HG02588 (cell line): Measurements from ENCODE around the gene PROSER3.
"Not testable (repeated sequence)": the region's sequence is repeated elsewhere in the genome, so short reads cannot be mapped to it uniquely, and the experiment has no call there.

Source experiments
- ATAC-seq: cut with Tn5 transposase; IDR thresholded peaks from one replicate; pipeline ENCODE4 v1.9.1; 2021; ENCODE audit warnings: mild to moderate bottlenecking, moderate library complexity; ENCODE audit not compliant: unreplicated experiment

The PROSER3 gene

GRCh38 chr19:35789978-35790944 is 32.3 kb downstream of the PROSER3 start:
- ATAC-seq, result no peak

DNA sequence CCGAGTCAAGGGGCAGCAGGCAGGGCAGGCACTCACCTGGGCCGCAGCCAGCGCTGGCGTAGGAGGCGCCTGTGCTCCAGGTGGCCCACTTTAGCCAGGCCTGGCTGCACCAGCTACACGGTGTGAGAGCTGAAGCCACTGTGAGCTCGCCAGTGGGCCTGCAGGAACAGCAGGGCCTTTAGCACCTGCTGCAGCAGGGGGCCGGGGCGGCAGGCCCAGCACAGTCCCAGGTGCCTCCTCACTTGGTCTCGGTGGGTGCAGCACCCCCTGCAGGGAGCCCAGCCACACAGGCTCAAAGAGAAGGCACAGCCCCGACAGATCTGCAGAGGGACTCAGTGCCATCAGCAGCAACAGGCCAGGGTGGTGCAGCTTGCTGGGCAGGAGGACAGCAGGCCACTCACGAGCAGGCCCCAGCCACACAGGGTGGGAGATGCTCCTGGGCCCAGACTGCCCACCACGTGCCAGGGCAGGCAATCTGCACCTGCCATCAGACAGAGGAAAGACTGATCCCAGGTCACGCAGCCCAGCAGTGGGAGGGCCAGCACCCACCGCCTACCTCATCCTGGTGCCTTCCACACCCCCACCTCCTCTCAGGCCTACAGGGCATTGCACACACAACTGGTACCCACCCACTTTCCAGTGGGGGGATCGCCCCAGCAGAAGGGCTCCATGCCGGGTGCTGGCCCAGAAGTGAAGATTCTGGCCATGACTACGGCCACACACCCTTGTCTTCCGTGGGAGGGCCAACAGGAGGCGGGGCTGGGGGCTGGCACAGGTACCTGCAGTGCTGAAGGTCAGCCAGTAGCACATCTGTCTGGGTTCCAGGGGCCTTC is 33.2 kb downstream of the PROSER3 start:
- no peak for ATAC-seq

DNA sequence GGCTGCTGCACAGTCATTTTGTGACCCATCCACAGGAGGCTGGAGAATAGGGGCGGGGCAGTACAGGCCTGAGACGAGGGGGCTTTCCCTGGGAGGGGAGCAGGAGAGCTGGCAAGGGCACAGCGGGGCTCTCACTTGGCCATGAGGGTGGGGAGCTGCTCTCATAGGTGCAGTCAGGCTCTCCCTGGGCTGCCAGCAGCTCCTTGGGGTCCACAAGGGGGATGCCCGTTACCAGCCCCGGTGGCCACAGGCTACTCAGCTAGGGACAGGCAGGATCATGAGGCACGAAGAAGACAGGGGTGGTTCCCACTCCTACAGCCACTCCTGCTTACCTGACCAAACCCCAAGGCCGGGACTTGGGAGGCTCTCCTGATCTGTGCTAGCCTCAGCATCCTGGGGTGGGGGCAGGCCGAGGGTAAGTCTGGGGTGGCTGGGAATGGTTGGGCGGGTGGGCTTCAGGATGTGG is 33.9 kb downstream of the PROSER3 start:
- ATAC-seq, result no peak

DNA sequence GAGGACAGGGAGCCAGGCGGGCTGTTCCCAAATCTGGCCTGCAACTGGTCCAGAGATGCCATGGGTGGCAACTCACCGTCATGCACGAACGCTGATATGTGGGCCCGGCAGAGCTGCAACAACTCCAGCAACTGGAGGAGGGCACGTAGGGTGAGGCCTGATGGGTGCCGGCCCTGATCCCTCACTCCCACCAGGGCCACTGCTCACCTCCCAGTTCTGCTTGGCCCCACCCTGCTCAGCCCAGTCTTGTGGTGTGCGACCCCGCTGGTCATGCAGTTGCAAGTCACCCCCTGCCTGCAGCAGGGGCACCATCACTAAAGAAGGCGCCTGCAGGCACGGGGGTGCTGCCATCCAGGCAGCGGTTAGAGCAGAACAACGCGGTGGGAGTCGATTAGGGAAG is 34.3 kb downstream of the PROSER3 start:
- ATAC-seq, result no peak

- no peak for ATAC-seq
Observed at GRCh38 chr19:35792888-35793287, 34.9 kb downstream of the PROSER3 start.

- ATAC-seq, result no peak
Observed at GRCh38 chr19:35793381-35794165, 35.6 kb downstream of the PROSER3 start.

- ATAC-seq, result not testable (repeated sequence)
Observed at GRCh38 chr19:35795564-35795963, 37.6 kb downstream of the PROSER3 start.

DNA sequence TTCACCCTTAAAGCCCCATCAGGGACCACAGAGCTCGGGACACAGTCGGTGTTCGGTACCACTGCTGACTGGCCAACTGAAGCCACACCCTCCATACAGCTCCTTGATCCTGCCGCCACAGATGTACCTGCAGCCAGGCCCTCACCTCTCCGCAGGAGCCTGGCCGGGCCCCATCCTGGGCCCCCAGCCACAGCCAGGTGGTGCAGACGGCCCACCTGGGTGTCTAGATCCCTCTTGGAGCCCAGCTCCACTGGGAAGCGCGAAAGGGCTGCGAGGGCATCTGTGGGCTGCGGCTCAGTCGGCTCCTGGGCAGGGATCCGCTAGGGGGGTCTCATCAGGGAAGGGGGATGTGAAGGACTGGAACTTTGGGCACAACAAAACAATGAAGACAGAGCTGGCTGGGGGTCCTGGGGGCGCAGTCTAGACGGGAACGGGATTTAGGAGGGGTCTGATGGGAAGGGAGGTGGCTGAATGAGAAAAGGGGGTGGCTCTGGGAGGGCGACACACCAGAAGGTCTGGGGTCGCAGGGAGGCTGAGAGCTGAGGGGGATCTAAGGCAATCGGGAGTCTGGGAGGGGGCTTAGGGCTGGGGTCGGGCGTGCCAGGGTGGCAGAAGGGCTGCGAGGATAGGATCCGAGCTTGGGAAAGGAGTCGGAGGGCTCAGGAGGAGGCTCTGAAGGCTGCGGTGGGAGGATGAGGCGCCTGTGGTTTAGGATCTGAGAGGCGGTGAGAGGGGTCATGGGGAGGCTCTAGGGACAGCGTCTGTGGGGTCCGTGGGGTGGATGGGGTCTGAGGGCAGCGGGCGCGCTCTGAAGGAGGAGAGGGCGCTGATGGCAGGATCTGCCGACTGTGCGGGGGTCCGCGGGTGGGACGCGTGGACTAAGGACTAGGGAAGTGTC is 38.9 kb downstream of the PROSER3 start:
- ATAC-seq, result no peak

DNA sequence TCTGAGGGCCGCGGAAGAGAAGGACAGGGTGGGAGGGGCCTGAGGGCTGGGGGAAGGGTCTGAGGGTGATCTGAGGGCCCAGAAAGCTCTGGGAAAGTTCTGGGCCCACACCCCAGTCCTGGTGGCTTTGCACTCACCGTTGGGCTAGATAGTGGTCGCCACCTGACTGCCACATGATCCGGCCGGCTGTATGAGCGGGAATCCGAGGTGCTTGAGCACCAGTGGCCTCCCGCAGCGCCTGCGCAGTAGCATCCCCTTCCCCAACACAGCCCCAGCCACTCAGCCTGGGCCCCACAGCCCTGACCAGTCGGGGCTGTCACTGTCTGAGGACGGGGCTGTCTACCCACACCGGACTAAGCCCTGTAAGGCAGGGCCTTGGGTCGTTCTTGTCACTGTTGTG is 39.7 kb downstream of the PROSER3 start:
- no peak for ATAC-seq

GRCh38 chr19:35801828-35802227 is 43.9 kb downstream of the PROSER3 start:
- no peak for ATAC-seq

GRCh38 chr19:35805526-35806102 is 47.6 kb downstream of the PROSER3 start:
- no peak for ATAC-seq

DNA sequence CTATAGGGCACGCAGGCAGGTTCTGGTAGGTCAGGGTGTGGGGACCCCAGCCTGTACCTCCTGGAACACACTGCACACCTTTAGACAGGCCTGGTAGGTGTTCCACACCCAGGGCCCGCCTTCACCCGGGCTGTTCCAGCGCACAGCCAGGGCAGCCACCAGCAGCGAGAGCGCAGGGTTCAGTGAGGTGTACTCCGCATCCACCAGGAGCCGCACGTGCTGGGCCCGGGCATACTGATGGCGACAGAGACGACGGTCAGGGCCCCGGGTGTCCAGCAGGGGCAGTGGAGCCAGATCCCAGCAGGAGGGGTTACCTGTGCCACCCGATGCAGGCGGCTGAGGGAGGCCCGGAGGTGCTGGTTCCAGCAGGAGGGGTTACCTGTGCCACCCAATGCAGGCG is 48.6 kb downstream of the PROSER3 start:
- no peak for ATAC-seq

DNA sequence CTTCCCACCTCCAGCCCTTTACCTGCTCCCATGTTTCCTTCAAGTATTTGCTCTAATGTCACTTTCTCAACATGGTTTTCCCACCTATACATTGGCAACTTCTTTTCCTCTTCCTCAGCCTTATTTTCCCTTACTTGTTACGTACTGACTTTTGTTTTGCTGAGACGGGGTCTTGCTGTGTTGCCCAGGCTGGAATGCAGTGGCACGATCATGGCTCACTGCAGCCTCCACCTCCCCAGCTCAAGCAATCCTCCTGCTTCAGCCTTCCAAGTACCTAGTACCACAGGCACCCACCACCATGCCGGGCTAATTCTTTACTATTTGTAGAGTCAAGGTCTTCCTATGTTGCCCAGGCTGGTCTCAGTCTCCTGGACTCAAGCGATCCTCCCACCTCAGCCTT is 49.7 kb downstream of the PROSER3 start:
- no peak for ATAC-seq

DNA sequence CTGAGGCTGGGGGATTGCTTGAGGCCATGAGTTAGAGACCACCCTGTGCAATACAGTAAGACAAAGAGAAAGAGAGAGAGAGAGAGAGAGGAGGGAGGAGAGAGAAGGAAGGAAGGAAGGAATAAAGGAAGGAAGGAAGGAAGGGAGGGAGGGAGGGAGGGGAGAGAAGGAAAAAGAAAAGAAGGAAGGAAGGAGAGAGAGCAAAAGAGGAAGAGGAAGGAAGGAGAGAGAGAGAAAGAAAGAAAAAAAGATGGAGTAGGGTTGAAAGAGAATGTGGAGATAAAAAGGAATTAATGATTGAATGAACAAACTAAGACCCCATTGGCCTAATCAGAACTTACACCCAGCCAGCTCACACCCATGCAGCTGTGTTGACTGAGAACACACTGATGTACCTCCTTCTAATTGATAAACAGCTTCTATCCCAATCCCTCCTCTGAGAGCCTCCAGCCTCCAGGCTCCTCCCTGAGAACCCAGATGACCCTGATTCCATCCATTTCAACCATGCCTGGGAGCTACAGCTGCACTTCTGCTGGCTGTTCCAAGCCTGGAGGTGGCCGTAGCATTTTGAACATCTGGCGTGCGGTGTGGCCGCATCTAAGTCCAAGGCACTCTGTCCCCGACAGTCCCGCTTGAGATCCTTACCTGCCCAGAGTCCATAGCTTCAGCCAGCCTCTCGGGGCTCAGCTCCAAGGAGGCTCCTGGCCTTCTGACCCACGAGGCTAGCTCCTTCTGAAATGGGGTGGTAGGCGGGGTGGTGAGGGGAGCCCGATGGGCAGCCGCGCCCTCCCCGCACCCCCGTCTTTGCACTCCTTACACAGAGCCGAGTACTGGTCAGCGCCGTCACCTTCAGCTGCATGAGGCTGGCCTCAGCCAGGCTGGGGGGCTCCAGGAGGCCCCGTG is 53.6 kb downstream of the PROSER3 start:
- no peak for ATAC-seq

DNA sequence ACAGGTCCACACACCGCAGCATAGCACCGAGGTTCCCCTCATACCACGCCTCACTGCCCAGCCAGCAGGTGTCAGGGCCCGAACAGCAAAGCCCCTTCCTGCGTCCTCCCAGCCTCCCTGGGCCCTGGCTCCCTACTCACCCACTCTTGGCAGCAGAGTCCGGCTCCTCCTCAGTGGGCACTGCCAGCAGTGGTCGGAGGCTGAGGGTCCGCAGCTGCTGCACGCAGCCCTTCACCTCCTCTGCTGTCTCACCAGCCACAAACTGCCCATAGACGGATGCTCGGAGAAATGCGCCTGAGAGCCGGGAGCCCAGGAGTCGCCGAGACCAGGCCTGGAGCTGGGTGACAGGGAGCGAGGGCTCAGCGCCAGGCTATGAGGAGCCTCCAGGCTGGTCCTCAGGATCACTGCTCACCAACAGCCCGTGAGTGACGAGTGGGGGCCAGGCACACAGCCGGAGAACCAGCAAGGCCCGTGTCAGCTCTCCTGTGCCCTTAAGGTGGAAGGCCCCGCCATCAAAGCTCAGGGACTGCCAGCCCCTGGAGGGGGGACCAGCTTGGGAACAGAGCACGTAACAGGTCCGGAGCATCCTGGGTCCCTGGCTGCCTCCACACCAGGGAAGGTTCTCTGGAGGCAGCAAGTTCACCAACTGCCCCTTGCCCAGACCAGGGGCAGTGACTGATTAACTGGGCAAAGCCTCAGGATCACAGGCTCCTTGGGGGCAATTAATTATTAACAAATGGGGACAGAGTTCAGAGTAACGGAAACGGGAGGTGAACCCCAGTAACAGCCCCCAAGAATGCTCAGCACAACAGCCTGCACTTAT is 54.5 kb downstream of the PROSER3 start, which contains the start of gene PRODH2:
Gene PRODH2, minus strand, starts transcription at position 626 of the 823 bp plus-strand sequence. Its CDS starts 40 bp downstream, at position 586.
- ATAC-seq, result no peak

DNA sequence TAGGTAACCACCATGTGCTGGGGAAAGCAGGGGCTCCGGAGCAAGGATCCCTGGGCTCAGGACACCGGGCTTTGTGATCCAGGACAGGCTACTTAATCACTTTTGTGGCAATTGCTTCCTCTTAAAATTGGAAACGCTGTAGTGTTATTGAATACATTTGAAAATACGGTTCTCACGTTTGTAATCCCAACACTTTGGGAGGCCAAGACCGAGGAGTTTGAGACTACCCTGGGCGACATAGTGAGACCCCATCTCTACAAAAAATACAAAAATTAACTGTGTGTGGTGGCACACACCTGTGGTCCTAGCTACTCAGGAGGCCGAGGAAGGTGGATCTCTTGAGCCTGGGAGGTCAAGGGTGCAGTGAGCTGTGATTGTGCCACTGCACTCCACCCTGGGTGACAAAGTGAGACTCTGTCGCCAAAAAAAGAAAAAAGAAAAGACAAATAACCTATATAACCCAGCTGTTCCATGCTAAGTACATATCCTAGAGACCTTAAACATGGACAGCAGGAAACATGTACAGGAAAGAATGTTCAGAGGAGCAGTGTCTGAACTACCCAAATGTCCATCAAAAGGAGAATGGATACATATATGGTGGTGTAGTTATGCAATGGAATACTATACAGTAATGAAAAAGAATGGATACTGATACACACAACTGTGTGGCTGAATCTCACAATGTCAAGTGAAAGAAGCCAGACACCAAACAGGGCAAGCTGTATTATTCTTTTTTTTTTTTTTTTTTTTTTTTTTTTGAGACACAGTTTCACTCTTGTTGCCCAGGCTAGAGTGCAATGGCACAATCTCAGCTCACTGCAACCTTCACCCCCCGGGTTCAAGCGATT is 55.3 kb downstream of the PROSER3 start:
- no peak for ATAC-seq

GRCh38 chr19:35816262-35816661 is 58.3 kb downstream of the PROSER3 start:
- ATAC-seq, result no peak
